DOHH2 (cell line): Measurements from ENCODE around the gene GABRB1.

ENCODE experiments used
- H3F3A ChIP-seq: fragments of 200-600 bp; sonication (generic), shearing (Covaris generic); 2 replicates; pipeline ENCODE4 v1.6.0; 2016; ENCODE audit warnings: antibody characterized with exemption, mild to moderate bottlenecking; ENCODE audit not compliant: control insufficient read depth, insufficient read depth
- H3K27ac ChIP-seq: fragments of 200-600 bp; sonication (generic); 2 replicates; pipeline ENCODE4 v1.5.1; 2014; ENCODE audit warnings: low read depth, mild to moderate bottlenecking, low read length, moderate library complexity
- H3K27me3 ChIP-seq: fragments of 200-600 bp; sonication (generic); 2 replicates; pipeline ENCODE4 v1.6.1; 2014; ENCODE audit warnings: mild to moderate bottlenecking, low read length, mixed read lengths; ENCODE audit not compliant: control insufficient read depth
- H3K36me3 ChIP-seq: fragments of 200-600 bp; sonication (generic); 2 replicates; pipeline ENCODE4 v1.6.1; 2014; ENCODE audit warnings: mild to moderate bottlenecking, low read length, moderate library complexity, mixed read lengths; ENCODE audit not compliant: control insufficient read depth
- H3K4me1 ChIP-seq: fragments of 200-600 bp; sonication (generic); 2 replicates; pipeline ENCODE4 v1.6.1; 2014; ENCODE audit warnings: mild to moderate bottlenecking, low read length, mixed read lengths; ENCODE audit not compliant: control insufficient read depth
- H3K4me2 ChIP-seq: fragments of 200-600 bp; sonication (generic); 2 replicates; pipeline ENCODE4 v1.6.0; 2014; ENCODE audit warnings: mild to moderate bottlenecking, low read length, moderate library complexity
- H3K4me3 ChIP-seq: fragments of 200-600 bp; sonication (generic); 2 replicates; pipeline ENCODE4 v1.5.1; 2014; ENCODE audit warnings: mild to moderate bottlenecking, low read length, mixed read lengths
- H3K79me2 ChIP-seq: fragments of 200-600 bp; sonication (generic); 2 replicates; pipeline ENCODE4 v1.6.1; 2014; ENCODE audit warnings: mild to moderate bottlenecking, low read length, mixed read lengths; ENCODE audit not compliant: control insufficient read depth
- H3K9me2 ChIP-seq: fragments of 200-600 bp; sonication (generic); replicated peaks from 2 replicates; pipeline ENCODE4 v1.6.1; 2014; ENCODE audit warnings: mild to moderate bottlenecking, low read length, mixed read lengths; ENCODE audit not compliant: control insufficient read depth
- H3K9me3 ChIP-seq: fragments of 200-600 bp; sonication (generic); 2 replicates; pipeline ENCODE4 v1.6.1; 2014; ENCODE audit warnings: antibody characterized with exemption, low read length, mixed read lengths; ENCODE audit not compliant: control insufficient read depth, insufficient read depth
- H4K20me1 ChIP-seq: fragments of 200-600 bp; sonication (generic); 2 replicates; pipeline ENCODE4 v1.6.0; 2014; ENCODE audit warnings: low read depth, mild to moderate bottlenecking, antibody characterized with exemption, low read length, moderate library complexity; ENCODE audit not compliant: control insufficient read depth, insufficient read depth
- CTCF ChIP-seq: fragments of 200-600 bp; sonication (generic); IDR thresholded peaks from one replicate; pipeline ENCODE4 v1.5.1; 2014; ENCODE audit warnings: antibody characterized with exemption, mild to moderate bottlenecking, low read depth, low read length; ENCODE audit not compliant: poor library complexity, severe bottlenecking
- EZH2phosphoT487 ChIP-seq: fragments of 200-600 bp; sonication (generic); IDR thresholded peaks from 2 replicates; pipeline ENCODE4 v1.6.1; 2017; ENCODE audit warnings: borderline replicate concordance, mild to moderate bottlenecking, antibody characterized with exemption, low read length, moderate library complexity, mixed read lengths

GABRB1 gene

GRCh38 chr4:47275595-47275994 is 244.2 kb downstream of the GABRB1 start:
- TF ChIP-seq EZH2phosphoT487 = no peak
- no peak for TF ChIP-seq CTCF
- H3K9me3 ChIP-seq = no peaks in the 10 kb centered on the region
- no peaks in the 10 kb centered on the region for H3F3A ChIP-seq
- no peak overlapping the region for H3K4me3 ChIP-seq
- H3K4me2 ChIP-seq = no peak overlapping the region
- no peaks in the 10 kb centered on the region for H3K36me3 ChIP-seq
- peaks cover under 1% of the 10 kb centered on the region; the same call in 1 of the 2 replicates for H3K27me3 ChIP-seq
- no peaks in the 10 kb centered on the region for H3K79me2 ChIP-seq
- H3K9me2 ChIP-seq = 0 out of 2 replicates have a peak, but pooled peaks cover 2% of the 10 kb centered on the region
- no peaks in the 10 kb centered on the region; the same call in 1 of the 2 replicates for H3K4me1 ChIP-seq
- H4K20me1 ChIP-seq = no peaks in the 10 kb centered on the region
- H3K27ac ChIP-seq = no peak overlapping the region

- TF ChIP-seq CTCF = no peak
- TF ChIP-seq EZH2phosphoT487 = no peak
- no peaks in the 10 kb centered on the region for H3K79me2 ChIP-seq
- no peak overlapping the region for H3K4me2 ChIP-seq
Measured at GRCh38 chr4:47278631-47279030, 247.3 kb downstream of the GABRB1 start.

GRCh38 chr4:47287735-47288134 is 256.4 kb downstream of the GABRB1 start:
- Histone ChIP-seq H3K27ac (no peak overlapping the region), H3K9me2 (no peaks in the 10 kb centered on the region), H3K36me3 (no peaks in the 10 kb centered on the region), H3K4me2 (no peak overlapping the region), H3K9me3 (no peaks in the 10 kb centered on the region), H3K27me3 (no peaks in the 10 kb centered on the region), H3K79me2 (no peaks in the 10 kb centered on the region), H3K4me1 (no peaks in the 10 kb centered on the region), H3K4me3 (no peak overlapping the region), H3F3A (no peaks in the 10 kb centered on the region), H4K20me1 (no peaks in the 10 kb centered on the region)
- TF ChIP-seq CTCF (no peak), EZH2phosphoT487 (no peak)

More at GRCh38 chr4:47278631-47279030, 247.3 kb downstream of the GABRB1 start:
- Histone ChIP-seq H3F3A (no peaks in the 10 kb centered on the region), H3K36me3 (no peaks in the 10 kb centered on the region), H3K9me2 (0 out of 2 replicates have a peak, but pooled peaks cover 2% of the 10 kb centered on the region), H3K4me3 (no peak overlapping the region), H3K4me1 (no peaks in the 10 kb centered on the region; the same call in 1 of the 2 replicates), H3K27me3 (no peaks in the 10 kb centered on the region), H3K9me3 (no peaks in the 10 kb centered on the region), H3K27ac (no peak overlapping the region), H4K20me1 (no peaks in the 10 kb centered on the region)
